Keratinocyte (primary cell): ENCODE data around the gene TCEA2. TPM values are rescaled to one million over a fixed set of nuclear protein-coding genes. Genes with fewer than 3 reads are reported as not detected.

Source experiments
- DNase-seq: peaks from one replicate; pipeline ENCODE4 v3.0.0-alpha.2; 2011; ENCODE audit warnings: low read depth, missing footprints, low spot score
- FAIRE-seq: peaks from 2 replicates; lab custom pipeline; 2011; peaks lifted over from hg19 to GRCh38; lab: Jason Lieb, UNC
- H2AFZ ChIP-seq: 2 replicates; pipeline ENCODE4 v1.6.0; 2012; ENCODE audit warnings: low read length, control low read depth, inconsistent platforms; ENCODE audit not compliant: control insufficient read depth
- H3K27ac ChIP-seq: 2 replicates; pipeline ENCODE4 v1.5.1; 2011; ENCODE audit warnings: low read length; ENCODE audit not compliant: control insufficient read depth, insufficient read depth
- H3K27me3 ChIP-seq: 3 replicates; pipeline ENCODE4 v1.6.0; 2011; ENCODE audit warnings: low read length; ENCODE audit not compliant: control insufficient read depth, insufficient read depth; ENCODE audit errors: extremely low read depth
- H3K36me3 ChIP-seq, 2 experiments: 2 replicates in 1 of 2; 3 replicates in 1 of 2; pipeline ENCODE4 v1.5.1; 2011; ENCODE audit warnings: low read length in 2 of 2, mild to moderate bottlenecking in 1 of 2; ENCODE audit not compliant: control insufficient read depth in 2 of 2, insufficient read depth in 2 of 2; ENCODE audit errors: extremely low read depth in 1 of 2
- H3K4me1 ChIP-seq: 3 replicates; pipeline ENCODE4 v1.5.1; 2011; ENCODE audit warnings: low read length; ENCODE audit not compliant: control insufficient read depth, insufficient read depth; ENCODE audit errors: extremely low read depth
- H3K4me2 ChIP-seq: 3 replicates; pipeline ENCODE4 v1.6.0; 2011; ENCODE audit warnings: low read depth, low read length; ENCODE audit not compliant: control insufficient read depth, insufficient read depth; ENCODE audit errors: extremely low read depth
- H3K4me3 ChIP-seq, 3 experiments: fragments of 200-600 bp in 1 of 3; sonication (generic) in 1 of 3; 2 replicates in 2 of 3; 3 replicates in 1 of 3; pipeline ENCODE4 v1.5.1; 2011 to 2016; ENCODE audit warnings: low read length in 3 of 3, mild to moderate bottlenecking in 3 of 3, control low read depth in 2 of 3, inconsistent platforms in 1 of 3, low read depth in 1 of 3, mixed read lengths in 1 of 3, mixed run types in 1 of 3, moderate library complexity in 1 of 3; ENCODE audit not compliant: control insufficient read depth in 2 of 3, insufficient read depth in 2 of 3; ENCODE audit errors: extremely low read depth in 1 of 3
- H3K79me2 ChIP-seq: 2 replicates; pipeline ENCODE4 v1.6.0; 2012; ENCODE audit warnings: low read length; ENCODE audit not compliant: control insufficient read depth, insufficient read depth
- H3K9ac ChIP-seq: 3 replicates; pipeline ENCODE4 v1.6.0; 2011; ENCODE audit warnings: low read length; ENCODE audit not compliant: control insufficient read depth, insufficient read depth; ENCODE audit errors: extremely low read depth
- H3K9me1 ChIP-seq: 3 replicates; pipeline ENCODE4 v1.6.0; 2011; ENCODE audit warnings: low read length; ENCODE audit not compliant: control insufficient read depth, insufficient read depth; ENCODE audit errors: extremely low read depth
- H3K9me3 ChIP-seq: 2 replicates; pipeline ENCODE4 v1.5.1; 2012; ENCODE audit warnings: low read depth, low read length; ENCODE audit not compliant: control insufficient read depth
- H4K20me1 ChIP-seq: 3 replicates; pipeline ENCODE4 v1.6.0; 2011; ENCODE audit warnings: low read length; ENCODE audit not compliant: control insufficient read depth, insufficient read depth; ENCODE audit errors: extremely low read depth
- CTCF ChIP-seq, 3 experiments: IDR thresholded peaks in 1 of 3; conservative IDR thresholded peaks in 1 of 3; optimal IDR thresholded peaks in 1 of 3; 2 replicates in 2 of 3; 3 replicates in 1 of 3; pipeline versions ENCODE3 to v1.5.1; 2011; ENCODE audit warnings: low read length in 3 of 3, mild to moderate bottlenecking in 3 of 3, moderate library complexity in 2 of 3, control low read depth in 1 of 3, inconsistent platforms in 1 of 3; ENCODE audit not compliant: insufficient read depth in 2 of 3; ENCODE audit errors: extremely low read depth in 1 of 3
- EZH2 ChIP-seq: IDR thresholded peaks from one replicate; pipeline ENCODE4 v1.6.1; 2012; ENCODE audit warnings: inconsistent platforms, mild to moderate bottlenecking, low read length, moderate library complexity
- dilution Hi-C: fragments of 300-500 bp; cut with MboI; formaldehyde crosslinking; loops from one replicate; pipeline ENCODE4 v1.7.0; 2020; ENCODE audit warnings: low sequenced_read_pairs; ENCODE audit not compliant: extremely low pct_ligation_motif_present
- polyA plus RNA-seq, 5 experiments: library from polyadenylated mRNA; depleted of rRNA in 3 of 5; stranded (reverse) in 3 of 5; stranded (forward) in 1 of 5; unstranded in 1 of 5; fragments of >200 nt; gene quantifications; 1 replicate in 1 of 5; 2 replicates in 3 of 5; 3 replicates in 1 of 5; pipeline versions ENCODE4 v1.2.1 to v1.2.3, GENCODE V29; 2011 to 2012; ENCODE audit warnings: missing spikeins in 2 of 5, low read depth in 1 of 5, low replicate concordance in 1 of 5

The TCEA2 gene
- polyA plus RNA-seq, 1 donor (not counting 4 experiments of a cell fraction or from before 2014, with no cell fraction given): 9.1 TPM

GRCh38 chr20:64049060-64049877 lies 13.7 kb upstream of the TCEA2 start, which contains the start of gene SOX18:
Gene SOX18, minus strand, starts transcription at chr20:64049639. Its CDS starts 123 bp downstream, at chr20:64049516.
- no peak for DNase-seq
- H3K9ac ChIP-seq: no peak within 1 kb of the TSS
- H3K9me1 ChIP-seq: no peaks in the 10 kb centered on the region
- H3K4me1 ChIP-seq: peaks cover 27% of the 10 kb centered on the region
- peaks cover 44% of the 10 kb centered on the region for H3K27me3 ChIP-seq
- H4K20me1 ChIP-seq: no peaks in the 10 kb centered on the region
- no peaks in the 10 kb centered on the region for H3K79me2 ChIP-seq
- H3K4me3 ChIP-seq: no peak within 1 kb of the TSS
- dilution Hi-C loops: no loop called here
- H3K27ac ChIP-seq: no peak within 1 kb of the TSS
- TF ChIP-seq EZH2 (no peak), CTCF (optimal IDR thresholded peaks at IDR 0.05 in 1 of 3, IDR thresholded peaks at IDR 0.05 in 1 of 3, conservative IDR thresholded peaks at IDR 0.05 in 1 of 3; ENCODE audit: extremely low read depth in 1 of 3, insufficient read depth in 2 of 3, low read length in 3 of 3) (peak in 1 of 3 experiments; percentile 29)
- H3K36me3 ChIP-seq: no peaks in the 10 kb centered on the region
- H2AFZ ChIP-seq: no peak within 1 kb of the TSS
- FAIRE-seq: no peak
- no peaks in the 10 kb centered on the region for H3K9me3 ChIP-seq
- no peak within 1 kb of the TSS for H3K4me2 ChIP-seq

- dilution Hi-C loops: no loop called here
- TF ChIP-seq CTCF (optimal IDR thresholded peaks at IDR 0.05 in 1 of 3, IDR thresholded peaks at IDR 0.05 in 1 of 3, conservative IDR thresholded peaks at IDR 0.05 in 1 of 3; ENCODE audit: extremely low read depth in 1 of 3, insufficient read depth in 2 of 3, low read length in 3 of 3): no peak
- TF ChIP-seq EZH2: peak; percentile 50
- Histone ChIP-seq H3K4me1 (peaks cover 27% of the 10 kb centered on the region), H3K4me2 (no peak overlapping the region), H3K9me1 (no peaks in the 10 kb centered on the region), H3K4me3 (no peak overlapping the region), H3K9ac (no peak overlapping the region), H3K27ac (no peak overlapping the region), H3K36me3 (no peaks in the 10 kb centered on the region), H3K27me3 (peaks cover 44% of the 10 kb centered on the region), H3K9me3 (no peaks in the 10 kb centered on the region), H2AFZ (no peak overlapping the region), H4K20me1 (peaks cover 2% of the 10 kb centered on the region), H3K79me2 (no peaks in the 10 kb centered on the region)
- FAIRE-seq: no peak
- no peak for DNase-seq
These were observed 13.1 kb upstream of the TCEA2 start for GRCh38 chr20:64049878-64050260.
